GM10248 (cell line): ENCODE measurements around the gene CFAP68.

Source experiments
- CTCF ChIA-PET: fragments of 300-600 bp; sonication (Branson Sonifier 250); formaldehyde crosslinking; extraction: SDS; loops from one replicate; lab custom pipeline; 2021; ENCODE audit warnings: antibody characterized with exemption; lab: Yijun Ruan, JAX
- POLR2A ChIA-PET: fragments of 350-650 bp; sonication (Branson Sonifier 250); formaldehyde crosslinking; extraction: SDS; loops from one replicate; lab custom pipeline; 2020; ENCODE audit warnings: antibody characterized with exemption; lab: Yijun Ruan, JAX
- DNase-seq: peaks from one replicate; pipeline ENCODE4 v3.0.0; 2012; ENCODE audit errors: extremely low spot score
- TF ChIP-seq, protein P1 (sequence below): IDR thresholded peaks from 2 replicates; pipeline ENCODE4 v1.5.1; 2012; ENCODE audit warnings: mild to moderate bottlenecking, low read depth; ENCODE audit errors: extremely low read depth, missing control alignments, control extremely low read depth

The CFAP68 gene

DNA sequence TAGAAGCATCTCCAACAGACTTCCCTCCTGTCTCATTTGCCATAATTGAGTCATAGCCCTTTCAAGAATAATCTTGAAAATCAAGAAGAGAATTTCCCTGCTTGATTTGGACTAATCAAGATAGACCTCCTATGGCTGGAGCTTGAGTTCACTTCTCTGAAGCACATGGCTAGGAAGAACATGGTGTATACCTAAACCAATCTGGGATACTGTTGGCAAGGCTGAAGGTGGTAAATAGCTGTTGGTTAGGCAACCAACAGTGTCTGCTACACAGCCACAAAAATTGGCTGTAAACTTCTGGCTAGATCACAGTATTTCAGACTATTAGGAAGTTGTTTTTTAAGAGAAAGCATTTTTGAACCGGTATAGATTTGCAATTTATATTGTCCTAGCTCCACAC lies 27.3 kb downstream of the CFAP68 start:
- ChIA-PET POLR2A (no interaction called here), CTCF (interaction anchor here (0.9 kb wide), 1 partner anchor 11 kb away, joined by 5 read pairs; no protein-coding TSS in a partner anchor)
- no peak for DNase-seq
- TF ChIP-seq, protein P1, sequence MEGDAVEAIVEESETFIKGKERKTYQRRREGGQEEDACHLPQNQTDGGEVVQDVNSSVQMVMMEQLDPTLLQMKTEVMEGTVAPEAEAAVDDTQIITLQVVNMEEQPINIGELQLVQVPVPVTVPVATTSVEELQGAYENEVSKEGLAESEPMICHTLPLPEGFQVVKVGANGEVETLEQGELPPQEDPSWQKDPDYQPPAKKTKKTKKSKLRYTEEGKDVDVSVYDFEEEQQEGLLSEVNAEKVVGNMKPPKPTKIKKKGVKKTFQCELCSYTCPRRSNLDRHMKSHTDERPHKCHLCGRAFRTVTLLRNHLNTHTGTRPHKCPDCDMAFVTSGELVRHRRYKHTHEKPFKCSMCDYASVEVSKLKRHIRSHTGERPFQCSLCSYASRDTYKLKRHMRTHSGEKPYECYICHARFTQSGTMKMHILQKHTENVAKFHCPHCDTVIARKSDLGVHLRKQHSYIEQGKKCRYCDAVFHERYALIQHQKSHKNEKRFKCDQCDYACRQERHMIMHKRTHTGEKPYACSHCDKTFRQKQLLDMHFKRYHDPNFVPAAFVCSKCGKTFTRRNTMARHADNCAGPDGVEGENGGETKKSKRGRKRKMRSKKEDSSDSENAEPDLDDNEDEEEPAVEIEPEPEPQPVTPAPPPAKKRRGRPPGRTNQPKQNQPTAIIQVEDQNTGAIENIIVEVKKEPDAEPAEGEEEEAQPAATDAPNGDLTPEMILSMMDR, result no peak

DNA sequence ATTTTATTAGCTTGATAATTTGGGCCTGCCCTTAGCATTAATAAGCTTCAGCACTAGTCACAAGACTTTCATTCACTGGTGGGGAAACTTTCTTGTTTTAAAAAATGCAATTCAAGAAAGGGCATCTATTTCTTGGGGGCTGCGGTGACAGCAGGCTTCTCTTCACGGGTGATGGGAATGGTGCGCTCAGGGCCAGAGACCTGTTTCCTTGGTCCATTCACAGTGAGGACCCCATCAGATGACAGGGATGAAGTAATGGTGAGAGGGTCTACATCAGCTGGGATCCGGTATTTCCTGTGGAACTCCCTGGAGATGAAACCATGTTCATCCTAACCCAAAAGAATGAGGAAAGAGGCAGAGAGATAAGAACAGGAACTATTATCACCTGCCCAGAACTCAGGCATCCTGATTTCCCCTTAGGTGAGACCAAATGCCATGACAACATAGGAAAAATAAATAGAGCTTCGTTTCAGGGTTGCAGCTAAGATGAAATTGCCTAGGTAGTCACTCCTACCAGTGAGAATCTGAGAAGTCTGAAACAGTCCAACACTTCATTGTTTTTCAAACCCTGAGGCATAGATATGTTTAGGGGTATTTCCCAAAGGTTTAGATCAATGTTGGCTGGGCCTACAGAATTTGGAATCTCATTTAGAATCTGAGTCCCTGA lies 29.4 kb downstream of the CFAP68 start:
- no peak for DNase-seq
- TF ChIP-seq, protein P1, result no peak
- POLR2A ChIA-PET, result no interaction called here
- CTCF ChIA-PET, result interaction anchor here (1.2 to 3.3 kb wide), 4 partner anchors 11 to 23 kb away, joined by 3 to 13 read pairs (median 5); no protein-coding TSS in a partner anchor

DNA sequence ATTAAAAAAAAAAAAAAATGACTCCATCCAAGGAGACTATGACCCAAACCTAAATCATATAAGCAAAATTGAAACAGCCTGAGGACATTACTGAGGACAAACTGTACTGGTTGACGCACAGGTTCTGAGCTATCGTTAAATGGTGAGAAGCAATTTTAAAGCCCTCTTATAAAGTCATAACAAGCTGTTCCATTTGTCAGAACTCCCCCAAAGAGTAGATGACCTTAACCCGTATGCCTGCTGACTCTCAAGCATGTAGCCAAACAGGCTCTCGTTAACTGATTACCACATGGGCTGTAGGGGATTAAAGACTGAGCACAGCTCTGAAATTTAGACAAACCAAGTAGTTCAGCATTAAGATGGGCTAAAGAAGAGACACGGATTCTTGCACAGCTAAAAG lies 30.0 kb downstream of the CFAP68 start:
- DNase-seq, result no peak
- POLR2A ChIA-PET, result no interaction called here
- CTCF ChIA-PET, result interaction anchor here (1.2 to 3.3 kb wide), 3 partner anchors 12 to 22 kb away, joined by 3 to 13 read pairs (median 3); no protein-coding TSS in a partner anchor
- TF ChIP-seq, protein P1, result no peak

DNA sequence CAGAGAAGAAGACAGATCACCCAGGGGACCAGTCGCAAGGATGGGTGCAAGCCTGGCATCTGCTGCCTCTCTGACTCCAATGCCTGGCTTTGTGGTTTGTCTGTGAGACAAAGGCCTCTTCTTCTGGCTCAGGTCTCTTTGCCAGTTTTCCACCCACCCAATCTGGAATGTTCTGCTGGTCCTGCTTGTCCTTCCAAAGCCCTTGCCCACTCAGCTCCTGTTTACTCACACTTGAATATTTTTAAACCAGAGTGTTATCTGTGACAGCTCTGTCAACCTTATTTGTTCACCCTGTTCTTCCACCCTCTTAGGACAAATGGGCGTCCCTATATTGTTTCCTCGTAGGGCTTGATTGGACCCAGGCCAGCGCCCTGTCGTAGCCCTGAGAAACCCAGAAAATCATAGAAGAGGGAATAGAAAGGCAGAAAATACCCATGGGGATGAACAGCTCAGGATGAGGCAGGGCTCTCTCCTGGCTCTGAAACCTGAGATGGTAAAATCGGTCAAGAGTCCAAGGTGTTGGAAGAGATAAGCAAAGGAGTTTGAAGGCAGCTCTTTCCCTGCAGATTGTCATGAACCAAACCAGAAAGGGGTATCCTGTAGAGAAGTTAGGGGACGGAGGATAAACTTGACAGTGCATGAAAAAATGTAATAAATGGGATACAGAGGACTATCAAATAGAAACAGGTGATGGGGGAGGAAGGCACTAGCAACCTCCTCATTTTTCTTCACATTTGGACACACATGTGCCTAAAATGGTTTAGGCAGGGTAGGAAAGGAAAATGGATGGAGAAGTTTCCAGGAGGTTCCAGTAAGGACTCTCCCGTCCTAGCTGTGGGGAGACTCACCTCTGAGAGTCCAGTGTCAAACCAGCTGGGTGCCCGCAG lies 31.6 kb downstream of the CFAP68 start:
- DNase-seq, result no peak
- TF ChIP-seq, protein P1, result no peak
- CTCF ChIA-PET, result interaction anchor here (0.9 to 3.3 kb wide), 2 partner anchors 10 to 21 kb away, joined by 3 to 13 read pairs; no protein-coding TSS in a partner anchor
- POLR2A ChIA-PET, result no interaction called here

DNA sequence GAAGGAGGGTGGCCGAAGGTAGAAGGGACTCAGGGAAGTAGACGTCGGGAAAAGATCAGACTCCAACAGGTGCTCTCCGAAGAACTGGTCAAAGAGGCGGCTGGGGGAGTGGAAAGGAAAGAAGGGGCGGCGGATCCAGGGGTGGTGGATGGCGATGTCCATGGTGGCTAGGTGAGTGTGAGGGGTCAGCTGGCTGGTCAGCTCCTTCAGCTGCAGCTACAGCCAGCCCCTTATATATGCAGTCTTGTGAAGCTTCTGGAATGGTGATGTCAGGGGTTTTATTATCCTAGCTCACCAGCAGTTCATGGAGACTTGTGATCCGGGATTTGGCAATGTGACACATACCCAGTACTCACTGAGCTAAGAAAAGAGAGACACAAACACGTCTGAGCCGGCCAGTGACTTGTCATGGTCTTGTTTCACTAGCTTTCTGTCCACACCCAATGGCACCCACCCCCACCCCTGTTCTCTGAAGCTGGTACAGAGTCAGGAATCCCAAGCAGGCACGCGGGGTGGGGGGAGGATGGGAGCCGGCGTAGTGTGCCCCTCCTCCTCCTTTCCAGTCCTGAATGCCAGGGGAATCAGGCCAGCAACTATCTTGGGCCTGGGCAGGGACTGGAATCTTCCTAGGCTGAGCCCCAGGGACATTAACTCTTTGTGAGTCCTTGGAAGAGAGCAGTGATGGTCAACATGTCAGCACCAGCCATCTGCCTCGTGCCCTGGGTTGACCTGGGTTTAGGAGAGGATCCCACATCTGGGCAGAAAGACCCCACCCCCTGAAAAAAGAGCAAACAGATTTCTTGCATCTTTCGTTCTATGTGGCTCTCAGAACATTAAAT lies 32.4 kb downstream of the CFAP68 start, which contains the start of gene CRYAB:
CRYAB (minus strand) TSS at position 208 of the 839 bp plus-strand sequence; CDS start at position 162, 46 bp downstream.
- ChIA-PET CTCF (interaction anchor here (0.9 to 3.3 kb wide), 2 partner anchors 9 to 20 kb away, joined by 3 to 13 read pairs; no protein-coding TSS in a partner anchor), POLR2A (no interaction called here)
- TF ChIP-seq, protein P1, result no peak
- no peak for DNase-seq
